Activated CD8-positive, alpha-beta T cell treated with anti-CD3 and anti-CD28 coated beads for 36 hours (primary cell): ENCODE measurements around the gene DOCK11. TPM values are rescaled to one million over a fixed set of nuclear protein-coding genes. Genes with fewer than 3 reads are reported as not detected.

Source experiments
- ATAC-seq: fragments of 200-7000 bp; cut with Tn5 transposase; one replicate; pipeline ENCODE4 v1.10.0; 2021; ENCODE audit warnings: mild to moderate bottlenecking, moderate library complexity
- CTCF ChIA-PET: fragments of 350-600 bp; sonication (Branson Sonifier 250); formaldehyde crosslinking; loops from one replicate; lab custom pipeline; 2021; ENCODE audit warnings: antibody characterized with exemption; lab: Charles Lee
- POLR2A ChIA-PET: fragments of 350-600 bp; sonication (Branson Sonifier 250); formaldehyde crosslinking; loops from one replicate; lab custom pipeline; 2021; ENCODE audit warnings: antibody characterized with exemption; lab: Charles Lee
- DNase-seq: peaks from one replicate; pipeline ENCODE4 v3.0.0-alpha.2; 2020
- H3K27ac Mint-ChIP-seq: one replicate; pipeline ENCODE4 v1.8.0; 2021; ENCODE audit warnings: mild to moderate bottlenecking, mixed read lengths
- H3K27me3 Mint-ChIP-seq: one replicate; pipeline ENCODE4 v1.8.0; 2021; ENCODE audit warnings: mixed read lengths
- H3K36me3 Mint-ChIP-seq: one replicate; pipeline ENCODE4 v1.8.0; 2021; ENCODE audit warnings: low read depth, mixed read lengths
- H3K4me1 Mint-ChIP-seq: one replicate; pipeline ENCODE4 v1.8.0; 2021; ENCODE audit warnings: low read depth, mixed read lengths
- H3K4me3 Mint-ChIP-seq: one replicate; pipeline ENCODE4 v1.8.0; 2021; ENCODE audit warnings: mild to moderate bottlenecking, moderate library complexity, mixed read lengths
- H3K9me3 Mint-ChIP-seq: one replicate; pipeline ENCODE4 v1.8.0; 2021; ENCODE audit warnings: mixed read lengths
- intact Hi-C: fragments of 100-400 bp; cut with micrococcal nuclease; formaldehyde crosslinking; loops from one replicate; pipeline ENCODE4 v1.10.0; 2022
- total RNA-seq, 2 experiments: library from RNA; stranded (reverse); gene quantifications; one replicate each; pipeline ENCODE4 v1.2.3, GENCODE V29; 2021
- TF ChIP-seq, protein P1 (sequence below): fragments of 200-600 bp; IDR thresholded peaks from one replicate; pipeline ENCODE4 v1.8.0; 2022; ENCODE audit warnings: antibody characterized with exemption, mild to moderate bottlenecking

The DOCK11 gene
- total RNA-seq, 2 experiments from 2014 or later = 45.1 to 49.5 TPM

GRCh38 chrX:118631586-118631985, 136.0 kb downstream of the DOCK11 start:
- ChIA-PET POLR2A (interaction anchor here (0.7 kb wide), 1 partner anchor 199 kb away, joined by 3 read pairs; no protein-coding TSS in a partner anchor), CTCF (no interaction called here)
- H3K4me1 Mint-ChIP-seq = no peaks in the 10 kb centered on the region
- ATAC-seq (no peak), DNase-seq (no peak)
- no peak overlapping the region for H3K27ac Mint-ChIP-seq
- no peaks in the 10 kb centered on the region for H3K27me3 Mint-ChIP-seq
- no peaks in the 10 kb centered on the region for H3K9me3 Mint-ChIP-seq
- TF ChIP-seq, protein P1, sequence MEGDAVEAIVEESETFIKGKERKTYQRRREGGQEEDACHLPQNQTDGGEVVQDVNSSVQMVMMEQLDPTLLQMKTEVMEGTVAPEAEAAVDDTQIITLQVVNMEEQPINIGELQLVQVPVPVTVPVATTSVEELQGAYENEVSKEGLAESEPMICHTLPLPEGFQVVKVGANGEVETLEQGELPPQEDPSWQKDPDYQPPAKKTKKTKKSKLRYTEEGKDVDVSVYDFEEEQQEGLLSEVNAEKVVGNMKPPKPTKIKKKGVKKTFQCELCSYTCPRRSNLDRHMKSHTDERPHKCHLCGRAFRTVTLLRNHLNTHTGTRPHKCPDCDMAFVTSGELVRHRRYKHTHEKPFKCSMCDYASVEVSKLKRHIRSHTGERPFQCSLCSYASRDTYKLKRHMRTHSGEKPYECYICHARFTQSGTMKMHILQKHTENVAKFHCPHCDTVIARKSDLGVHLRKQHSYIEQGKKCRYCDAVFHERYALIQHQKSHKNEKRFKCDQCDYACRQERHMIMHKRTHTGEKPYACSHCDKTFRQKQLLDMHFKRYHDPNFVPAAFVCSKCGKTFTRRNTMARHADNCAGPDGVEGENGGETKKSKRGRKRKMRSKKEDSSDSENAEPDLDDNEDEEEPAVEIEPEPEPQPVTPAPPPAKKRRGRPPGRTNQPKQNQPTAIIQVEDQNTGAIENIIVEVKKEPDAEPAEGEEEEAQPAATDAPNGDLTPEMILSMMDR = no peak
- no peak overlapping the region for H3K4me3 Mint-ChIP-seq
- H3K36me3 Mint-ChIP-seq = peaks cover 15% of the 10 kb centered on the region
- intact Hi-C loops = no loop called here

GRCh38 chrX:118632862-118633261, 137.2 kb downstream of the DOCK11 start:
- Mint-ChIP-seq H3K4me1 (no peaks in the 10 kb centered on the region), H3K27ac (no peak overlapping the region), H3K36me3 (peaks cover 15% of the 10 kb centered on the region), H3K4me3 (no peak overlapping the region), H3K9me3 (no peaks in the 10 kb centered on the region), H3K27me3 (no peaks in the 10 kb centered on the region)
- TF ChIP-seq, protein P1 = no peak
- no peak for ATAC-seq
- intact Hi-C loops = no loop called here
- POLR2A ChIA-PET = no interaction called here
- no peak for DNase-seq
- CTCF ChIA-PET = no interaction called here

DNA sequence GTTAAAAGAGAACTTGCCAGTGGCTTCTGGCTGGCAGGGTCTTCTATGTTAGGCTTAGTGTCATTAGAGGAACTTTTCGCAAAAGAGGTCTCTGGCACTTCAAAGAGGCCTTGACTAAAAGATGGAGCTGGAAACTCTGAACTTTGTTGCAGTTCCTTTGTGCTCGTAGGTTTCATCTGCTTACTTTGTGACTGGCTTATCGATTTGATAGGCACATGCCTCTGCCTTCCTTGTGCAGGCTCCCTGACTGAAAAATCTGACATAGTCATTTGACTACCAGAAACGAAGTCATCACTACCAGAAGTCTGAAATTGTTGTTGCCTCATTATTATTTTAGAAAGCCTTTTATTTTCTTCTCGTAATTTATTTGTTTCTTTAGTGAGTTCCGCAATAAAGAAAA, 137.9 kb downstream of the DOCK11 start:
- DNase-seq (no peak), ATAC-seq (no peak)
- Mint-ChIP-seq H3K4me1 (no peaks in the 10 kb centered on the region), H3K36me3 (peaks cover 15% of the 10 kb centered on the region), H3K27ac (no peak overlapping the region), H3K4me3 (no peak overlapping the region), H3K27me3 (no peaks in the 10 kb centered on the region), H3K9me3 (no peaks in the 10 kb centered on the region)
- intact Hi-C loops = no loop called here
- TF ChIP-seq, protein P1 = no peak
- ChIA-PET POLR2A (no interaction called here), CTCF (no interaction called here)

DNA sequence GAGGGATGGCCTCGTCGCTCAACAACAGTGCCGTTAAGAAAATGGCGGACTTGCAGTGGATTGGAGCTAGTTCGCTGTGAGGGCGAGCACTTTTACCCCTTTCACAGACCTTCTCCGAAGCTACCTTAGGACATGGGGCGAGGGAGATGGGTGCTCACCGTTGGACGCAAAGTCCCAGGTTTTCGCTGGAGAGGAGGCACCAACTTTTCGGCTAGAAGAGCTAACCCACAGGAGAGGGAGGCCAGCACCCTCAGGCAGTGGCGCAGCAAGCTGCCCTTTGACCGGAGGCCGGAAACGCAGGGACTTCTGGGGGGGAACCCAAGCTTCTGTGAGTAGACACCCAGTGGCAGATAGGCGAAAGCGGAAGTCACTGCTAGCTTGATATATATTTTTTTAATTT, 138.7 kb downstream of the DOCK11 start:
- CTCF ChIA-PET = no interaction called here
- Mint-ChIP-seq H3K4me3 (no peak overlapping the region), H3K27me3 (no peaks in the 10 kb centered on the region), H3K27ac (no peak overlapping the region), H3K36me3 (peaks cover 15% of the 10 kb centered on the region), H3K9me3 (no peaks in the 10 kb centered on the region), H3K4me1 (no peaks in the 10 kb centered on the region)
- POLR2A ChIA-PET = no interaction called here
- ATAC-seq (no peak), DNase-seq (no peak)
- TF ChIP-seq, protein P1 = no peak
- intact Hi-C loops = no loop called here

GRCh38 chrX:118637997-118638396, 142.4 kb downstream of the DOCK11 start:
- TF ChIP-seq, protein P1 = no peak
- no peaks in the 10 kb centered on the region for H3K9me3 Mint-ChIP-seq
- DNase-seq = no peak
- H3K27ac Mint-ChIP-seq = no peak overlapping the region
- CTCF ChIA-PET = no interaction called here
- H3K36me3 Mint-ChIP-seq = peaks cover 14% of the 10 kb centered on the region
- POLR2A ChIA-PET = no interaction called here
- H3K4me1 Mint-ChIP-seq = no peaks in the 10 kb centered on the region
- no peak overlapping the region for H3K4me3 Mint-ChIP-seq
- no peak for ATAC-seq
- no peaks in the 10 kb centered on the region for H3K27me3 Mint-ChIP-seq
- intact Hi-C loops = no loop called here
